ENCODE data around the gene NR3C2.

NR3C2 gene

GRCh38 chr4:148255344-148255720 lies 186.9 kb downstream of the NR3C2 start:
- no peak for DNase-seq

GRCh38 chr4:148254621-148255343 lies 187.4 kb downstream of the NR3C2 start:
- no peak for DNase-seq

- no peak for DNase-seq
Measured at GRCh38 chr4:148253768-148254167, 188.4 kb downstream of the NR3C2 start.

- DNase-seq = no peak
Measured at GRCh38 chr4:148248824-148249223, 193.4 kb downstream of the NR3C2 start.

DNA sequence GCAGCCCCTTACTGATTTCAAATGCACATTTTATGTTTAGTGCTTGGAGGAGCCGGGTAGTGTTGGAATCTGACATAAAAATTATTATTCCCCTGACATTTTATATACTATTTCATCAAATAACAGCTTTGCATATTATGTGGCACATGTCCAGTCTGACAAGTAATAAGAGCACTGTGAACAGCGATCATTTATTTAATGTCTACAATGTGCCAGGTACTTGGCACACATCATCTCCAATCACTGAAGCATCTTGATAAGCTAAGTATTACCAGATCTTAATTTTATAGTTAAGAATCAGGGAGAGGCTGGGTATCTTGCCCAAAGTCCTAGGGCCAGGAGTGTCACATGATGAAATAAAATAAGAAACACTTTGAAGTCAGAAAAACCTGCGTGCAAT lies 197.2 kb downstream of the NR3C2 start:
- no peak for DNase-seq

- no peak for DNase-seq
Measured at GRCh38 chr4:148243837-148244236, 198.4 kb downstream of the NR3C2 start.

DNA sequence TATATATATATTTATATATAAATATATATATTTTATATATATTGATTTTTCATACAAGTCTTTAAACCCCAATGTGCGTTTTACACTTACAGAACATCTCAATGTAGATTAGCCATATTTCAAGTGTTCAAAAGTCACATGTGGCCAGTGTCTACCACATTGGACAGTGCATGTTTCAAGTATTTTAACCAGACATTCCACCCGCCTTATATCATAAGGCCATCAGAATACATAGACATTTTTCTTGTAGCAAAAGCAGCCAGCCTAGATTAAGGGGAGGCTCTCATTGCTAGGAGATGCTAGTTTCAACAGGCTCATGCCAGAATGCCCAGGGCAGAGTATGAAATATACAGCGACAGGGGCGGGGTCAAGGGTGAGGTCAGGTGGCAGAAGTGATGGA lies 202.0 kb downstream of the NR3C2 start:
- no peak for DNase-seq

DNA sequence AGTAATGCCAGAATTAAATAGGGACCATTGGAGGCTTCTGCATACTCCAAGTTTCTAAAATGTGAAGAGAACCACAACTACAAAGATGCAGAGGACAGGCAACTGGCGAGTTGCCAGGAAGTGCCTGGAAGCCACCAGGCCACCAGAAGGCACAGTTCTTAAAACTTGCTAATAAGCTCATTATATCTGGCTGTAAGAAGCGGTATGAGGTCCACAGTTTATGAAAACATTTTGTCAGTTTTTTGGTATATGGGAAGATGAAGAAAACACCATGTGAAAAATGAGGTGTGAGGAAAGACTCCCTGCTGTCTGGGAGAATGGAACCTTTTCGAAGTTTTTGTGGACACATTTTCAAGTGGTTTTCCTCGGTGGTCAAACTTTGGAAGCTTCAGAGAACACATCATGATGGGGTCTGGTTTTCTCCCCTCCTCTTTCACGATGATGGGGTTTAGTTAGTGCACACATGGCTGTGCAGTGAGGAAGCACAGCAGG lies 202.7 kb downstream of the NR3C2 start:
- DNase-seq = peak in 1 of 5 experiments; percentile 6

DNA sequence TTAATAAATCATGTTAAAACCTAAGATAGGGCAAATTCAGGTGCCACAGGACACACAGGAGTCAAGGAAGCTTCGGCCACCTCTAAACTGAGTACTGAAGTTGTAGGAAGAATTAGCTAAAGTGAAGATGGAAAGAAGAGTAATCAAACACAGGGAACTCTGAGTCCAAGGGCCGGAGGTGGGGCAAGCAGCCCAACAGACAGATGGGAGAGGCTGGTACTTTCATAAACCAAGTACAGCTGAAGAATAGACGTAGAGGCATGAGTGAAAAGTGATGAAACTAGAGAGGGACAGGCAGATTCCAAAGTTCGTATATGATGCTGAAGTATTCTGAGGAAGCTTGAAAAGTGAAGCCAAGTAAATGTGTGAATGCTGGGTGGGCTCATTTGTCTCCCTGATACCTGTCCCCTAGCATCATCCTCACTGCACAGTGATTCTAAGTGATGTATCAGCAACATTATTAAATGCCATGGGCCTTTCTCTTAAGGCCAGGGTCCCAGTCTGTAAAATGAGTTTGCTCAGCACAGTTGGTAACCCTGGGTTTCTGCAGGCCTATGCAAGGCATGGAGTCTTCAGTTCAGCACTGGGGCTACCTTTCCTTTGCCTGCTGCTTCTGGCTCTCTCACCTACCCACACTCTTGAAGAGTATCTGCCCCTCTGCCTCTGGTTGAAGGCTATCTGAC lies 203.3 kb downstream of the NR3C2 start:
- DNase-seq = no peak

DNA sequence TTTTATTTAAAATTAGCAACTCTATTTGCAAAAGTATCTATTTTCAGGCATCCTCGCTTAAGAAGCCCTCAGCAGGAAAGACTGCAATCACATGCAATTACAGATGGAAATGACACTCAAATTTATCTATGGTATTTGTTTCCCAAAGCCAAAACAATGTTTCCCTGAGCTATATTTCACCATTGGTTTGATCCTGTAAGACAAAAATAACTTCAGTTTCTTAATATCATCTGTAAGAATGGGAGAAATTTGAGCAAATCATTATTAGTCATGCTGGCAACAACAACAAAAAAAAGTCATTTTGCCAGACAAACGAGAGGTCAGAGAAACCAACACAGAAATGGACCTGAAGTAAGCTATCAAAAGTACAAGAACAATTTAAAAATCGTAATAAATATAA lies 204.1 kb downstream of the NR3C2 start:
- DNase-seq = no peak

- DNase-seq = no peak
Measured at GRCh38 chr4:148235809-148236208, 206.4 kb downstream of the NR3C2 start.

- DNase-seq = no peak
Measured at GRCh38 chr4:148229798-148230197, 212.4 kb downstream of the NR3C2 start.

DNA sequence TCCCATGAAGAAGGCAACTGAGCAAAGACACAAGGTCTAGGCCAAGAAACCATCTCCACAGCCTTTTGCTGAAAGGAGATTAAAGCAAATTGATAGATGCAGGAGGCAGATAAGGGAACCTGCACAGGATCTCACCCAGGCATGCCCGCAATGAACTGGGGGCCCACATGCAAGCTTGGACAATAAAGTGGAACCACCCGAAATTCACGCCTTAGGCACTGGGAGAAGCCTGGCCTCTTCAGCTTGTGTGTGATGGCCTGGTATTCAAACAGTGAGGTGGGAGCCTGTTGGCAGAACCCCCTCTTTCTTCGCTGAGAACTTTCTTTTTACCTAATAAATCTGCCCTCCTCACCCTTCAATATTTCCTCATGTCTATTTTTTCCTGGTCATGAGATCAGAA lies 213.2 kb downstream of the NR3C2 start:
- no peak for DNase-seq

DNA sequence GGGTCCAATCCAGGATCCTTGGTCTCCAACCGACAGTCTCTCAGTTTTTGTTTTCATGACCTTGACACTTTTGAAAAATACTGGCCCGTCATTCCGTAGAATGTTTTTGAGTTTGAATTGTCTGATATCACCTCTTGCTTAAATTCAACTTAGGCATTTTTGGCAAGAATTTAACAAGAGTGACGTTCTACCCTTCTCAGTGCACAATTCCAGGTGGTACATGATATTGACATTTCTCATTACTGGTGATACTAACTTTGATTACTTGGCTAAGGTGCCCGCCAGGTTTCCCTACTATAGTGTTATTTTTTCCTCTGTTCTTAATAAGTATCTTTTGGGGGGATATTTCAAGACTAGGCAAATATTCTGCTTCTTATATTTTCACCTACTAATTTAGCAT lies 215.1 kb downstream of the NR3C2 start:
- no peak for DNase-seq

DNA sequence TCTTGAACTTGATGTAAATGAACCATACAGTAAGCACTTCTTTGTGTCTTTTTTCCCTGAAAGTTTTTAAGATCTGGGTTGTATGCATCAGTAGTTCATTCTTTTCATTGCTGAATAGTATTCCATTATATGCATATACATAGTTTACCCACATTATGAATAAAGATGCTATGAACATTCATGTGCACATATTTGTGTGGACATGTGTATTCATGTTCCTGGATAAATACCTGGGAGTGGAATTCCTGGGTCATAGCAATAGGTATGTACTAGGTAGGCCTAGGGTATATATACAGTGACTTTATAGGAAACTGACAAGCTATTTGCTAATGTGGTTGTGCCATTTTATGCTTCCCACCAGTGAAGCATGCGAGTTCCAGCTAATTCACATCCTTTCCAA lies 215.9 kb downstream of the NR3C2 start:
- no peak for DNase-seq

GRCh38 chr4:148225639-148226038 lies 216.6 kb downstream of the NR3C2 start:
- no peak for DNase-seq

DNA sequence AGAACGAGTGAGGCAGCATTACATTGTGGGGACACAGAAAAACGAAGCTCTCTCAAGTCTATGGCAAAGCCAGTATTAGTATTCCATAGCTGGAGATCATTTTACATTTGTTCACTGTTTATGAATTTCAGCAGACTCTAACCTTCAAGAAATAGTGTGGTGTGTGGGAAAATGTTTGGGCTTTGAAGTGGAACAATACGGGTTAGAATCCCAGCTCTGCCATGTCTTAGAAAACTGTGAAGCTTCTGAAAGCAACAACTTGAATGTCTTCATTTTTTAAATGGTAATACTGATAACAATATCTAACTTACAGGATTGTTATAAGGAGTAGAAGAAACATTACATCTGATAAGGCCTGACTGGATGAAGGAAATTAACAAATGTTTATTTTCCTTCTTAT lies 217.7 kb downstream of the NR3C2 start:
- DNase-seq = no peak

GRCh38 chr4:148222991-148223660 lies 219.1 kb downstream of the NR3C2 start:
- DNase-seq = no peak

DNA sequence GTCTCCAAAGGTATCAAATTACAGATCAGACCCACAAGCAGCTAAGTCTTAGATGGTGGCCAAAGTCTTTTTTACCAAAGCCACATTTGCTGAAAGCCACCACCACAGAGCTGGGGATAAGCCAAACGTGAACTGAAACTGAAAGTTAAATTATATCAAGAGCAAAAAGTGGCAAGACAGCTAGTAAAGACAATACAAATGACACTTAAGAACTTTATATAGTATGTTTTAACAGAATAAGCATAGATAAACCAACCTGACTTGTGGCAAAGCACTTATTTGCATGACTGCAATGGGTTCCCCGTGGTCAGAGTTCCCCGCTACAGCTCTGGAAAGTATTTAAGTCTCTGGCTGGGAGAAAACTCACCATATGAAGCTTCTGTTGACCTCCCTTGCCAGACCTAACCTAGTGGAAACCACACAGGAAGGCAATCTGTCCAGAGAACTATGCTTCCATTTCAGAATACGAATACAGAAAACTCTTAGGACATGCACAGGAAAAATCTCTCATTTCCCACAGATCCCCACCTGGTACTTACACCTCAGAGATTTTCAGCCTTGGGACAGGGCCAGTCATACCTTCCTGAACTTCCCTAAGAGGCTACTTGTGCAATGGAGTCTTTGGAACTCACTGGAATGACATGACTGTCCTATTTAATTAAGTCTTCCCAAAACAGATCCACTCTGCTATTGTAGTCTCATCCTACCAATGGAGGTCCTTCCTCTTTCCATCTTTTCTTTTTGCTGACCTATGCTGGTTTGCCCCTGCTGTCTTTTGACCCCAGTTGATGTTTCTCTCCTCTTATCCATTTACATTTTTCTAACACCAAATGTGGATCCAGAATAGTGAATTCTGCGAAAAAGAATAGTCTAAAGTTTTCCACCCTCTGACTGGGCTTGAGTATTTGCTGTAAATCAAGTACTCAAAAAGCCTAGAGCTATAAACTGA lies 225.1 kb downstream of the NR3C2 start:
- peak in 2 of 5 experiments; percentile 27 to 91 for DNase-seq

GRCh38 chr4:148216321-148216720 lies 225.9 kb downstream of the NR3C2 start:
- DNase-seq = no peak

DNA sequence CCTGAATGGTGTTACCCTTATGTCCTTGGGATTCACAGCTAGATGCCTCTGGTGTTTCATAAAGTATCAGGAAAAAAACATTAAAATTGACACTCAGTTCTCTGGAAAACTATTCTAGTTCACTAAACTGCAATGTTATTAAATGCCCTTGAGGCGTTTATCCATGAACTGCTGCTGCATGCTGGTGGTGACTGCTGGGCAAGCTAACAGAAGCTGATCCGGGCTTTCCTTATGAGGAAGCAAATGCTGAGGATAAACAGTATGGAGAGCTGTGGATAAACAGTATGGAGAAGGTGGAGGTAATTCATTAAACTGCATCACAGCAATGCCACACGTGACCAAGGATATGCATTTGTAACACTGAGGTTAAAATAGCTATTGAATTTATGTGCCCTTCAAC lies 227.0 kb downstream of the NR3C2 start:
- no peak for DNase-seq

GRCh38 chr4:148214529-148215166 lies 227.6 kb downstream of the NR3C2 start:
- no peak for DNase-seq

Measured in T-helper 2 cell (primary cell).